Measurements from ENCODE around the gene FMR1NB. TPM values are rescaled to one million over a fixed set of nuclear protein-coding genes. Genes with fewer than 3 reads are reported as not detected.

The FMR1NB gene, protein sequence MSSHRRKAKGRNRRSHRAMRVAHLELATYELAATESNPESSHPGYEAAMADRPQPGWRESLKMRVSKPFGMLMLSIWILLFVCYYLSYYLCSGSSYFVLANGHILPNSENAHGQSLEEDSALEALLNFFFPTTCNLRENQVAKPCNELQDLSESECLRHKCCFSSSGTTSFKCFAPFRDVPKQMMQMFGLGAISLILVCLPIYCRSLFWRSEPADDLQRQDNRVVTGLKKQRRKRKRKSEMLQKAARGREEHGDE
- total RNA-seq (2014; rRNA removed; shearing (Covaris generic)) = not detected in 2 replicates

DNA sequence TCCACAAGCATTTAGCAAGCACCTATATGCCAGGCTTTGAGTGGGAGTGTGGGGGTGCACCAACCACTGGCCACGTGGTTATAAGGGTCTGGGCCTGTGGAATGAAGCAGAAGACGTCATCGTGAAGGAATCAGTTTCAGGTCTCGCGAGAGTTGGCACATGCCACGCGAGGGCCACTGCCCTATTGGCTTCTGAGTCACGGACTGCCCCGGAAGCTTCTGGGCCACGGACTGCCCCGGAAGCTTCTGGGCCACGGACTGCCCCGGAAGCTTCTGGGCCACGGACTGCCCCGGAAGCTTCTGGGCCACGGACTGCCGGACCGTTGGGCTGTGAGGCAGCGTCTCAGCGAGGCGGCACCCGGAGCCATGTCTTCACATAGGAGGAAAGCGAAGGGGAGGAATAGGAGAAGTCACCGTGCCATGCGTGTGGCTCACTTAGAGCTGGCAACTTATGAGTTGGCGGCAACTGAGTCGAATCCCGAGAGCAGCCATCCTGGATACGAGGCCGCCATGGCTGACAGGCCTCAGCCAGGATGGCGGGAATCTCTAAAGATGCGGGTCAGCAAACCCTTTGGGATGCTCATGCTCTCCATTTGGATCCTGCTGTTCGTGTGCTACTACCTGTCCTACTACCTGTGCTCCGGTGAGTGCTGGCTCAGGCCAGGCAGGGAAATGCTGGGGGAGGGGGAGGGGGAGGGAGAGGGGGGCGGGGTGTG lies at the start of gene FMR1NB:
FMR1NB (plus strand) TSS at position 300 of the 715 bp plus-strand sequence; CDS start at position 366, 66 bp downstream.
- Histone ChIP-seq H3K27me3 (ENCODE audit: control insufficient read depth, insufficient read depth, low read length) (no peaks in the 10 kb centered on the region), H3K36me3 (replicated peaks; ENCODE audit: control insufficient read depth, insufficient read depth, low read length) (no peaks in the 10 kb centered on the region), H3K4me3 (ENCODE audit: insufficient read depth, low read depth, low read length) (no peak within 1 kb of the TSS)
- peak; percentile 23 for DNase-seq

DNA sequence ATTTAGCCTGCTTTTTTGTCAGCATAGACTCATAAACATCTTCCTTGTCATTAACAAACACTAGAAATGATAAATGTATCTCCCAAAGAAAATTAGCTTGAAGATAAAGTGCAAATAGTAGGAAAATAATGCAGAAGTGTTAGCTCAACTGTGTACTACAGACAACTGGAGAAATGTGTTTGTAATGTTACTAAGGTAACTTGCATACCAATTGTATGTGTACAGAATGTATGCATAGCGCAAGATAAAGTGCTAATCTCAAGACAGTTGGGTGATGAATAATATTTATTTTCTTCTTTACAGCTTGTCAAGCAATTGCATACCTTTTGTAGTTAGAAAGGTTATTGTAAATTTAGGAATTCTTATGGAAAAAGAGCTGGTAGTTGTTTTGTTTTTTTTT lies 47.3 kb upstream of the FMR1NB start:
- Histone ChIP-seq H3K36me3 (replicated peaks; ENCODE audit: control insufficient read depth, insufficient read depth, low read length) (peaks cover 3% of the 10 kb centered on the region), H3K27me3 (ENCODE audit: control insufficient read depth, insufficient read depth, low read length) (no peaks in the 10 kb centered on the region), H3K4me3 (ENCODE audit: insufficient read depth, low read depth, low read length) (no peak overlapping the region)
- no peak for DNase-seq

DNA sequence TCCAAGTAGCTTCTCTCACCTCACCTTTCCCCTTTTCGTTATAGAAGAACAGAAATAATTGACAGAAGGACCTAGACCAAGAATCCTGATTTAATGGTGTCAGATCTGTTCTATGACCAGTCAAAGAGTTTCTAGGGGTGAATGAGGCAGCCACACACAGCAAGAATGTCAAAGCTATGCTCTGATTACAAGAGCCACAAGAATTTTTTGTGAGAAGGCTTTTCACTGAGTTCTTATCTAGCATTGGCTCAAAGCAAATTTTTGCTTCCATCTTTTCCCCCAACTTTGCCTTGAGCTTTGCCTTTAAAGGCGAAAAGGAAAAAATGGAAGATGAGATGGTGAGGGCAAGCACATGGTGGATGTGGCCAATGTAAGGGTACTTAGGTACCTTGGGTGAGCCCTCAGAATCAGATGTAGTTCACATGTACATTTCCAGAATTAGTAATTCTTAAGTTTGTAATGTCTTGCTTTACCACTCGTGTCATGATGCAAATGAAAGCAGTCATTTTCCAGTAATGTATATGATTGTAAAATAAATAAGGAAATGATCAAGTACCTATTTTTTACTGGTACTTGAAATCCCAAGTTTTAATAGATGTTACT lies 45.9 kb upstream of the FMR1NB start:
- no peaks in the 10 kb centered on the region; the same call in 1 of the 2 replicates for H3K36me3 ChIP-seq (replicated peaks; ENCODE audit: control insufficient read depth, insufficient read depth, low read length)
- no peak for DNase-seq
- no peaks in the 10 kb centered on the region for H3K27me3 ChIP-seq (ENCODE audit: control insufficient read depth, insufficient read depth, low read length)
- no peak overlapping the region for H3K4me3 ChIP-seq (ENCODE audit: insufficient read depth, low read depth, low read length)

DNA sequence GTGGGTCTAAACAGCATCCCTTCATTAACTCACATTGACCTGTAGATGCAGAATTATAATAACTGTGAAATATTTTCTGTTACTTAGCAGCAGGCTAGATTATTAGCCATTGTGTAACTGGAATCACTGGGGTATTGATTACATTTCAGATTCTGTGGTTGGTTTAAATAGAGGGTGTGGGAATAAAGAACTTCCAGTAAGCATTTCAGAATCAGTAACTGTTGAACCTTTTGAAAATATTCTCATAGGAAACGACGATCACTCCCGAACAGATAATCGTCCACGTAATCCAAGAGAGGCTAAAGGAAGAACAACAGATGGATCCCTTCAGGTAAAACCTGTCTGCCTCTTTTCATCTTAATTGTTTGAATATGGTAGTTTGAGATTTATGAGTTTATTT lies 35.9 kb upstream of the FMR1NB start:
- H3K36me3 ChIP-seq (replicated peaks; ENCODE audit: control insufficient read depth, insufficient read depth, low read length) = peaks cover 5% of the 10 kb centered on the region
- DNase-seq = no peak

DNA sequence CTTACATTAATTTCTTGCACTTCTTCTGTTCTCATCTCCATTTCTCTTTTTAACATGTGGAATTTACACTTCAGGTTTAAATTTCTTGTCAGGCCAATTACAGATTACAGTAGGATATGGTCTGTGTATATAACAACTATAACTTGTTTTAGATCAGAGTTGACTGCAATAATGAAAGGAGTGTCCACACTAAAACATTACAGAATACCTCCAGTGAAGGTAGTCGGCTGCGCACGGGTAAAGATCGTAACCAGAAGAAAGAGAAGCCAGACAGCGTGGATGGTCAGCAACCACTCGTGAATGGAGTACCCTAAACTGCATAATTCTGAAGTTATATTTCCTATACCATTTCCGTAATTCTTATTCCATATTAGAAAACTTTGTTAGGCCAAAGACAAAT lies 32.6 kb upstream of the FMR1NB start:
- no peak overlapping the region for H3K4me3 ChIP-seq (ENCODE audit: insufficient read depth, low read depth, low read length)
- DNase-seq = no peak
- H3K27me3 ChIP-seq (ENCODE audit: control insufficient read depth, insufficient read depth, low read length) = no peaks in the 10 kb centered on the region
- peaks cover 5% of the 10 kb centered on the region for H3K36me3 ChIP-seq (replicated peaks; ENCODE audit: control insufficient read depth, insufficient read depth, low read length)

More for the DNA sequence above, 35.9 kb upstream of the FMR1NB start:
- Histone ChIP-seq H3K4me3 (ENCODE audit: insufficient read depth, low read depth, low read length) (no peak overlapping the region), H3K27me3 (ENCODE audit: control insufficient read depth, insufficient read depth, low read length) (no peaks in the 10 kb centered on the region)

DNA sequence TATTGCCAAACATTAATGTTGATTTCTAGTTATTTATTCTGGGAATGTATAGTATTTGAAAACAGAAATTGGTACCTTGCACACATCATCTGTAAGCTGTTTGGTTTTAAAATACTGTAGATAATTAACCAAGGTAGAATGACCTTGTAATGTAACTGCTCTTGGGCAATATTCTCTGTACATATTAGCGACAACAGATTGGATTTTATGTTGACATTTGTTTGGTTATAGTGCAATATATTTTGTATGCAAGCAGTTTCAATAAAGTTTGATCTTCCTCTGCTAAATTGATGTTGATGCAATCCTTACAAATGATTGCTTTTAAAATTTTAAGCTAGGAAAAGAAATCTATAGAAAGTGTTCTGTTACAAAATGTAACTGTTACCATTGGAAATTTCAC lies 30.8 kb upstream of the FMR1NB start:
- Histone ChIP-seq H3K4me3 (ENCODE audit: insufficient read depth, low read depth, low read length) (no peak overlapping the region), H3K36me3 (replicated peaks; ENCODE audit: control insufficient read depth, insufficient read depth, low read length) (peaks cover 2% of the 10 kb centered on the region; the same call in 1 of the 2 replicates), H3K27me3 (ENCODE audit: control insufficient read depth, insufficient read depth, low read length) (no peaks in the 10 kb centered on the region)
- no peak for DNase-seq

DNA sequence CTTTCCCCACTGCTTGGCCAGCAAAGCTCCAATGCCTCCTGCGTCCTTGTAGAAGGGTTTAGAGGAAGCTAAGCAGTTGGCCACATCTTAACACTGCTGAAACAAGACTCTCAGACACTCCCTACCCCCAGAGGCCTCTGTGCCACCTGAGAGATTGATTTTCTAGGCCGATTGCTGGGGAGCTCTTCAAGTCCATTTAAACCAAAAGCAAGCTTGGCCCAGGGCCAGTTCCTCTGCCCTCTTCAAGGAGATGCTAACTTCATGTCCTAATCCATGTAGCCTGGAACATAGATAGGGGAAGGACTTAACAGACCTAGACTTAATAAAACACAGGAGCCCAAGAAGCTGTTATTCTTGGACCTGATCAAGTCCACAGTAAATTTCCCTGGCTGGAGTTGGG lies 27.2 kb upstream of the FMR1NB start:
- Histone ChIP-seq H3K27me3 (ENCODE audit: control insufficient read depth, insufficient read depth, low read length) (no peaks in the 10 kb centered on the region), H3K36me3 (replicated peaks; ENCODE audit: control insufficient read depth, insufficient read depth, low read length) (no peaks in the 10 kb centered on the region), H3K4me3 (ENCODE audit: insufficient read depth, low read depth, low read length) (no peak overlapping the region)
- no peak for DNase-seq

DNA sequence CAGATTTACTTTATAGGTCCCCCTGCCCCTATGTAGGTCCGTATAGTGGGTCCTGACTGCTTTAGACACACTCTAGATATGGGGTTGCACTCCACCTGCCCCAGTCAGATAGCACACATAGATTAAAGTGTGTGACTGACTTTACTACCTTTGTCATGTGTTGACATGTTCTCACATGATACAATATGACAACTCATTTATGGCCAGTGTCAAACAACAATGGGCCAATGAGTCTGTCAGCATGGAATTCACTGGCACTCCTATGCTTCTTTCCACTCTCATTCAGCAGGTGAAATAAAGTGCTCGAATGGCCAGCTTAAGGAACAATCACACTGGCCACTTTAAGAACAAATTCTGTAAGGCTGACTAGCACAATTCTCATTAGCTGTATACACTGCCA lies 23.8 kb upstream of the FMR1NB start:
- DNase-seq = no peak
- no peaks in the 10 kb centered on the region for H3K36me3 ChIP-seq (replicated peaks; ENCODE audit: control insufficient read depth, insufficient read depth, low read length)
- H3K4me3 ChIP-seq (ENCODE audit: insufficient read depth, low read depth, low read length) = no peak overlapping the region
- H3K27me3 ChIP-seq (ENCODE audit: control insufficient read depth, insufficient read depth, low read length) = no peaks in the 10 kb centered on the region

DNA sequence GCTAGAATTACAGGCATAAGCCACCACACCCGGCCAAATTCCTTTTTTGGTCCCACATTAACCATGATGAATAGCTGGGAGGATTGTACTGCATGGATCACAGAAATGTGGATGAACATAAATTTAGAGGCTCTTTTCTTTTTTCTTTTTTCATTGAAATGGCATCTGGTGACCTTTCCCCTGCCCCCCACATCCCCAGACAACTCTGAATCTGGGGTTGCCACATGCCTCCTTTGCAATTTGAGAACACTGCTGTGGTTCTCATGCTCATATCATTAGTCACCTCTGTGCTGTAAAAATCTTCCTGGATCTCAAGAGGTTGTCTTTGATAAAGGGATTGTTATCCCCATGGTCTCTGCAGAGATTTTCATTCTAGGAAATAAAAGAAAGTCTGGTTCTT lies 22.8 kb upstream of the FMR1NB start:
- DNase-seq = no peak
- Histone ChIP-seq H3K4me3 (ENCODE audit: insufficient read depth, low read depth, low read length) (no peak overlapping the region), H3K27me3 (ENCODE audit: control insufficient read depth, insufficient read depth, low read length) (no peaks in the 10 kb centered on the region), H3K36me3 (replicated peaks; ENCODE audit: control insufficient read depth, insufficient read depth, low read length) (no peaks in the 10 kb centered on the region)

DNA sequence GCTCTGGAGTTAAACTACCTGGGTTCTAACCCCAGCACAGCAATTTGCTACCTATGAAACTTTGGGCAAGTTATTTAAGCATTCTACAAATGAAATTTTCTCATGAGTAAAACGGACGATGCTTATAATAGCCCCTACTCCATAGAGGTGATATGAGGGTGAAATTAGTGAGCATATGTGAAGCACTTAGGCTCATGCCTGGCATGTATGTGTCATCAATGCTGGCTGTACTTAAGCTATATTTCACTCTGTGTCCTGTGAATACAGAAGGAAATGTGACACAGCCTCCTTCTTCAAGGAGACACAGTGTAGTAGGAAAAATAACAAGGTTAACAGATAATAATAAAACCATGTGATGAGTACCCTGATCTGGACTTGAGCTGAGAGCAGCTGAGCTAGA lies 20.4 kb upstream of the FMR1NB start:
- H3K27me3 ChIP-seq (ENCODE audit: control insufficient read depth, insufficient read depth, low read length) = no peaks in the 10 kb centered on the region
- no peaks in the 10 kb centered on the region for H3K36me3 ChIP-seq (replicated peaks; ENCODE audit: control insufficient read depth, insufficient read depth, low read length)
- DNase-seq = no peak
- no peak overlapping the region for H3K4me3 ChIP-seq (ENCODE audit: insufficient read depth, low read depth, low read length)

DNA sequence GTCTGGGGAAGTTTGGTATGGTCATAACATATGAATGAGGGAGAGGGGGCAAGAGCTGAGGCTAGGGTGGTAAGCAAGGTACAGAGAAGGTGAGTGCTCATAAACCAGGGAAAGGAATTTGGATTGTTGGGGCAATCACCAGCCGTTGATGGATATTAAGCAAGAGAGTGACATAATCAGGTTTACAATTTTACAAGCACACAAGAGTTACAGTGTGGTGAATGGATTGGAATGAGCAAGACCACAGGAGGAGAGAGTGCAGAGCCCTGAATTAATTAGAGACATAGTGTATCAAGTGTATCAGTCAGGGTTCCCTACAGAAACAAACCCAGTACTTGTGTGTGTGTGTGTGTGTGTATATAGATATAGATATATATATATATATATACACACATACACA lies 18.7 kb upstream of the FMR1NB start:
- no peak overlapping the region for H3K4me3 ChIP-seq (ENCODE audit: insufficient read depth, low read depth, low read length)

DNA sequence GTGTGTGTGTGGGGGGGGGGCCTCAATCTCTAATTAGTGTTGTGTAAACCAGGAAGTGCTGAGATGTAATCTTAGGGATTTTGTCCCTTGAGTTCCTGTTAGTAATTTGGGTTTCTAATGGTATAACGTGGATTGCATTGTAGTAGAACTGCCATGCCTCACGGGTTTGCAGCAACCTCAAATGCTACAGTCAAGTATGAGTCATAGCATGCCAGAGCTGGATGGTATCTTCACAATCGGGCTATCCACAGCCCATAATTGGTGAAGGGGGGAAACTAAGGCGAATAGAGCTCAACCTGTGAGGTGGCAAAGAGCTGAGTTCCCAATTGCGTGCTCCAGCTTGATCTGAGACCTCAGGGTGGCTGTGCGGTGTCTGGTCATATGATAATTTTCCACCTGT lies 2.2 kb upstream of the FMR1NB start:
- DNase-seq = no peak
- Histone ChIP-seq H3K27me3 (ENCODE audit: control insufficient read depth, insufficient read depth, low read length) (no peaks in the 10 kb centered on the region), H3K4me3 (ENCODE audit: insufficient read depth, low read depth, low read length) (no peak overlapping the region), H3K36me3 (replicated peaks; ENCODE audit: control insufficient read depth, insufficient read depth, low read length) (no peaks in the 10 kb centered on the region)

More for the DNA sequence above, 18.7 kb upstream of the FMR1NB start:
- H3K36me3 ChIP-seq (replicated peaks; ENCODE audit: control insufficient read depth, insufficient read depth, low read length) = no peaks in the 10 kb centered on the region
- no peaks in the 10 kb centered on the region for H3K27me3 ChIP-seq (ENCODE audit: control insufficient read depth, insufficient read depth, low read length)
- DNase-seq = no peak

DNA sequence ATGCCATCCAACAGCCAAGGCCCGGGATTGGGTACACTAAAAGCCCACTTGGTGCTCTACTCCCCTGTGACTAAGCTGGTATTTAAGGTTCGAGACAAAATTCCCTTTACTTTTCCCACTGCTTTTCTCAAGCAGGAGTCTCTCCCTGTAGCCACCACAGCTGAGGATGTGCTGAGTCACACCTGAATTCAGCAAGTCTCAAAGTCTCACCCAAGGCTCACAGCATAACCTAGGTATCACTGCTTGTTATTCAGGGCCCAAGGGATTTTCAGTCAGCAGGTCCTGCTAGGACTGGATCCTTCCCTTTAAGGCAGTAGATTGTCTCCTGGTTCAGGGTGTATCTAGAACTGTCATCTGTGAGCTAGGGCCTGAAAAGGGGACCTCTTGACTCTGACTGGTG lies 39.2 kb downstream of the FMR1NB start:
- H3K4me3 ChIP-seq (ENCODE audit: insufficient read depth, low read depth, low read length) = no peak overlapping the region
- H3K36me3 ChIP-seq (replicated peaks; ENCODE audit: control insufficient read depth, insufficient read depth, low read length) = no peaks in the 10 kb centered on the region
- no peak for DNase-seq
- no peaks in the 10 kb centered on the region for H3K27me3 ChIP-seq (ENCODE audit: control insufficient read depth, insufficient read depth, low read length)

DNA sequence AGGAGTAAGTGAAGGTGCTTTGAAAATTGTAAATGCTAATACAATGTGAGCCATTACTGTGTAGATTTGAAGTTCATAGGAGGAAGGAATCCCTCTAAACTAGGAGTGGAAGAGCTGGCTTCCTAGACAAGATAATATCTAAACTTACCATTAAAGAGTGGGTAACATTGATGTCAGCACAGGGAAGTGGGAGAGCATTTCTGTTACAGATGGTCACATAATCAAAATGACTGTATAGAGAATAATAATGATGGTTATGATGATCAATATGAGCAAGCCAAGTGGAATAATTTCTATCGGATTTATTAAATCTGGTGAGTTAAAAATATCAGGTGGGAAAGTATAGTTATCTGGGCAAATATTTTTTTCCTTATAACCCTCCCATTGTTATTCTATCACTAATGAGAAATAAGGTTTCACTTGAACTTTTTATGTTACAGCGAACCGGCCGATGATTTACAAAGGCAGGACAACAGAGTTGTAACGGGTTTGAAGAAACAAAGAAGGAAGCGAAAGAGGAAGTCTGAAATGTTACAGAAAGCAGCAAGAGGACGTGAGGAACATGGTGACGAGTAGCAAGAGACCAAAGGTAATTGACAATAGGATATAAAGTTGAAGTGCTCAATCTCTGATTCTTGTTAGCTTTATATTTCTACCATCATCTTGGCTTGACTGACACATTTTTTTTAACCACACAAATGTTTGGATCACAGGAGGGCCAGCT lies 43.5 kb downstream of the FMR1NB start:
- DNase-seq = no peak
- Histone ChIP-seq H3K4me3 (ENCODE audit: insufficient read depth, low read depth, low read length) (no peak overlapping the region), H3K27me3 (ENCODE audit: control insufficient read depth, insufficient read depth, low read length) (no peaks in the 10 kb centered on the region)

More for the DNA sequence above, 43.5 kb downstream of the FMR1NB start:
- H3K36me3 ChIP-seq (replicated peaks; ENCODE audit: control insufficient read depth, insufficient read depth, low read length) = no peaks in the 10 kb centered on the region

Data from H7 (cell line).